ENCODE data around the gene P2RY13.

Gene P2RY13

GRCh38 chr3:151293127-151293526, 36.2 kb downstream of the P2RY13 start:
- no peak for DNase-seq (ENCODE audit: low read depth)

- peak; percentile 19 for DNase-seq (ENCODE audit: low read depth)
These were observed 38.7 kb downstream of the P2RY13 start for GRCh38 chr3:151290673-151291072.

- no peak for DNase-seq (ENCODE audit: low read depth)
These were observed 39.9 kb downstream of the P2RY13 start for GRCh38 chr3:151289445-151289844.

- DNase-seq (ENCODE audit: low read depth), result no peak
These were observed 43.4 kb downstream of the P2RY13 start for GRCh38 chr3:151285940-151286339.

GRCh38 chr3:151283907-151284461, 45.4 kb downstream of the P2RY13 start:
- peak; percentile 36 for DNase-seq (ENCODE audit: low read depth)

- DNase-seq (ENCODE audit: low read depth), result no peak
These were observed 46.0 kb downstream of the P2RY13 start for GRCh38 chr3:151283387-151283786.

GRCh38 chr3:151282921-151283320, 46.4 kb downstream of the P2RY13 start:
- peak; percentile 46 for DNase-seq (ENCODE audit: low read depth)

- peak; percentile 28 for DNase-seq (ENCODE audit: low read depth)
These were observed 47.6 kb downstream of the P2RY13 start for GRCh38 chr3:151281671-151282324.

- DNase-seq (ENCODE audit: low read depth), result no peak
These were observed 51.1 kb downstream of the P2RY13 start, which contains the start of gene P2RY14 for GRCh38 chr3:151278230-151278629. Gene P2RY14 (minus strand): TSS chr3:151278542. CDS start chr3:151214316, 64,226 bp downstream.

GRCh38 chr3:151276687-151277042, 52.7 kb downstream of the P2RY13 start:
- no peak for DNase-seq (ENCODE audit: low read depth)

Data from stromal cell of bone marrow (primary cell).